HG02571 (cell line): ENCODE measurements around the gene IKZF3.
"Not testable (repeated sequence)": the region's sequence is repeated elsewhere in the genome, so short reads cannot be mapped to it uniquely, and the experiment has no call there.

ENCODE experiments used
- ATAC-seq: cut with Tn5 transposase; IDR thresholded peaks from one replicate; pipeline ENCODE4 v1.9.1; 2021; ENCODE audit warnings: mild to moderate bottlenecking, moderate library complexity; ENCODE audit not compliant: unreplicated experiment

IKZF3 gene

GRCh38 chr17:39782481-39782880, 81.6 kb downstream of the IKZF3 start:
- ATAC-seq: no peak

GRCh38 chr17:39781861-39782213, 82.3 kb downstream of the IKZF3 start:
- ATAC-seq: no peak

GRCh38 chr17:39781031-39781860, 82.9 kb downstream of the IKZF3 start:
- ATAC-seq: no peak

GRCh38 chr17:39777534-39778365, 86.4 kb downstream of the IKZF3 start:
- peak; percentile 44 for ATAC-seq

GRCh38 chr17:39776252-39776651, 87.9 kb downstream of the IKZF3 start:
- no peak for ATAC-seq

- no peak for ATAC-seq
Measured at GRCh38 chr17:39775031-39775430, 89.1 kb downstream of the IKZF3 start.

- no peak for ATAC-seq
Measured at GRCh38 chr17:39774047-39774446, 90.1 kb downstream of the IKZF3 start.

- no peak for ATAC-seq
Measured at GRCh38 chr17:39772987-39773934, 90.9 kb downstream of the IKZF3 start.

- no peak for ATAC-seq
Measured at GRCh38 chr17:39772415-39772814, 91.7 kb downstream of the IKZF3 start.

- peak; percentile 45 for ATAC-seq
Measured at GRCh38 chr17:39769974-39770587, 94.0 kb downstream of the IKZF3 start.

GRCh38 chr17:39767147-39767546, 97.0 kb downstream of the IKZF3 start:
- ATAC-seq: no peak

GRCh38 chr17:39765766-39766165, 98.3 kb downstream of the IKZF3 start:
- no peak for ATAC-seq

- ATAC-seq: no peak
Measured at GRCh38 chr17:39765175-39765574, 98.9 kb downstream of the IKZF3 start.

GRCh38 chr17:39764171-39764570, 99.9 kb downstream of the IKZF3 start:
- ATAC-seq: not testable (repeated sequence)

GRCh38 chr17:39763051-39763820, 100.9 kb downstream of the IKZF3 start:
- no peak for ATAC-seq

- no peak for ATAC-seq
Measured at GRCh38 chr17:39761861-39762496, 102.1 kb downstream of the IKZF3 start.

- ATAC-seq: no peak
Measured at GRCh38 chr17:39759204-39759603, 104.9 kb downstream of the IKZF3 start.

- ATAC-seq: no peak
Measured at GRCh38 chr17:39757931-39758873, 105.9 kb downstream of the IKZF3 start.
